ENCODE results near the gene VPS26B.
A peak's percentile ranks its signal among the peaks of the same experiment; 100 is the strongest.

VPS26B gene

GRCh38 chr11:134260983-134261382 is 36.5 kb downstream of the VPS26B start:
- Histone ChIP-seq H4K20me1 (ENCODE audit: insufficient read depth, low read length) (peaks cover 12% of the 10 kb centered on the region; the same call in 1 of the 2 replicates), H3K79me2 (ENCODE audit: insufficient read depth, low read length) (peaks cover 12% of the 10 kb centered on the region; the same call in 1 of the 2 replicates), H3K4me3 (ENCODE audit: low read depth in 1 of 2, low read length in 2 of 2) (no peak overlapping the region), H3K9ac (ENCODE audit: low read depth, low read length) (no peak overlapping the region), H3K36me3 (ENCODE audit: insufficient read depth, low read length) (peaks cover 75% of the 10 kb centered on the region), H3K9me3 (ENCODE audit: insufficient read depth, low read length, severe bottlenecking) (no peaks in the 10 kb centered on the region), H3K27ac (ENCODE audit: low read length) (peak overlapping the region; percentile 46; the same call in 1 of the 2 replicates), H3K4me2 (ENCODE audit: insufficient read depth, low read length) (no peak overlapping the region), H2AFZ (ENCODE audit: low read depth, low read length) (no peak overlapping the region), H3K27me3 (ENCODE audit: insufficient read depth, low read length, poor library complexity) (no peaks in the 10 kb centered on the region), H3K4me1 (ENCODE audit: insufficient read depth, low read length) (peaks cover 22% of the 10 kb centered on the region)
- TF ChIP-seq EZH2 (IDR thresholded peaks at IDR 0.05; ENCODE audit: borderline replicate concordance, low read depth, low read length, severe bottlenecking) = no peak
- TF ChIP-seq CTCF (IDR thresholded peaks at IDR 0.05; ENCODE audit: borderline replicate concordance, extremely low read depth, low read length, poor library complexity, severe bottlenecking) = no peak
- no peak for DNase-seq
- no peak for ATAC-seq (ENCODE audit: insufficient read depth, low read depth)

- peaks cover 69% of the 10 kb centered on the region for H3K36me3 ChIP-seq (ENCODE audit: insufficient read depth, low read length)
- H3K27me3 ChIP-seq (ENCODE audit: insufficient read depth, low read length, poor library complexity) = no peaks in the 10 kb centered on the region
- H3K4me2 ChIP-seq (ENCODE audit: insufficient read depth, low read length) = no peak overlapping the region
- no peaks in the 10 kb centered on the region for H3K9me3 ChIP-seq (ENCODE audit: insufficient read depth, low read length, severe bottlenecking)
- DNase-seq (peak; percentile 57), ATAC-seq (ENCODE audit: insufficient read depth, low read depth) (peak; percentile 81)
- no peak overlapping the region for H3K9ac ChIP-seq (ENCODE audit: low read depth, low read length)
- no peak overlapping the region for H3K4me3 ChIP-seq (ENCODE audit: low read depth in 1 of 2, low read length in 2 of 2)
- peak overlapping the region; percentile 37; the same call in 1 of the 2 replicates for H3K27ac ChIP-seq (ENCODE audit: low read length)
- TF ChIP-seq EZH2 (IDR thresholded peaks at IDR 0.05; ENCODE audit: borderline replicate concordance, low read depth, low read length, severe bottlenecking) (no peak), CTCF (IDR thresholded peaks at IDR 0.05; ENCODE audit: borderline replicate concordance, extremely low read depth, low read length, poor library complexity, severe bottlenecking) (peak; percentile 78)
- peaks cover 22% of the 10 kb centered on the region for H3K4me1 ChIP-seq (ENCODE audit: insufficient read depth, low read length)
- H2AFZ ChIP-seq (ENCODE audit: low read depth, low read length) = no peak overlapping the region
- peaks cover 14% of the 10 kb centered on the region; the same call in 1 of the 2 replicates for H3K79me2 ChIP-seq (ENCODE audit: insufficient read depth, low read length)
- peaks cover 12% of the 10 kb centered on the region; the same call in 1 of the 2 replicates for H4K20me1 ChIP-seq (ENCODE audit: insufficient read depth, low read length)
Measured at GRCh38 chr11:134261626-134262488, 37.4 kb downstream of the VPS26B start.

GRCh38 chr11:134264966-134265764 is 40.7 kb downstream of the VPS26B start:
- H3K4me3 ChIP-seq (ENCODE audit: low read depth in 1 of 2, low read length in 2 of 2) = no peak overlapping the region
- H4K20me1 ChIP-seq (ENCODE audit: insufficient read depth, low read length) = peaks cover 12% of the 10 kb centered on the region; the same call in 1 of the 2 replicates
- TF ChIP-seq EZH2 (IDR thresholded peaks at IDR 0.05; ENCODE audit: borderline replicate concordance, low read depth, low read length, severe bottlenecking) = no peak
- TF ChIP-seq CTCF (IDR thresholded peaks at IDR 0.05; ENCODE audit: borderline replicate concordance, extremely low read depth, low read length, poor library complexity, severe bottlenecking) = no peak
- no peaks in the 10 kb centered on the region for H3K27me3 ChIP-seq (ENCODE audit: insufficient read depth, low read length, poor library complexity)
- peaks cover 33% of the 10 kb centered on the region for H3K79me2 ChIP-seq (ENCODE audit: insufficient read depth, low read length)
- DNase-seq (no peak), ATAC-seq (ENCODE audit: insufficient read depth, low read depth) (no peak)
- no peak overlapping the region for H3K27ac ChIP-seq (ENCODE audit: low read length)
- peaks cover 28% of the 10 kb centered on the region for H3K4me1 ChIP-seq (ENCODE audit: insufficient read depth, low read length)
- H3K36me3 ChIP-seq (ENCODE audit: insufficient read depth, low read length) = peaks cover 44% of the 10 kb centered on the region
- H2AFZ ChIP-seq (ENCODE audit: low read depth, low read length) = no peak overlapping the region
- no peak overlapping the region for H3K9ac ChIP-seq (ENCODE audit: low read depth, low read length)
- no peak overlapping the region for H3K4me2 ChIP-seq (ENCODE audit: insufficient read depth, low read length)
- H3K9me3 ChIP-seq (ENCODE audit: insufficient read depth, low read length, severe bottlenecking) = no peaks in the 10 kb centered on the region
